Measurements from ENCODE around the gene GPR68. TPM values are rescaled to one million over a fixed set of nuclear protein-coding genes. Genes with fewer than 3 reads are reported as not detected.

The GPR68 gene
- polyA plus RNA-seq, 2 of the 4 experiments (the other 2 are of a cell fraction) = 0.09 TPM

- no peaks in the 10 kb centered on the region for H3K4me1 ChIP-seq
- FAIRE-seq (no peak), ATAC-seq (no peak), DNase-seq (ENCODE audit: low read depth in 1 of 2, low spot score in 1 of 2) (no peak)
- no peak overlapping the region for H3K4me2 ChIP-seq
- POLR2A ChIA-PET = no interaction called here
- no peaks in the 10 kb centered on the region; the same call in 2 of the 3 replicates for H3K9me3 ChIP-seq
- CTCF ChIA-PET = no interaction called here
- 71% methylated on average over 6 of the region's 6 CpGs for WGBS (ENCODE audit: missing lambda C conversion rate)
- no peak overlapping the region for H3K4me3 ChIP-seq
- no peak overlapping the region for H3K27ac ChIP-seq
- TF ChIP-seq RARB (CRISPR knock-in tag; IDR thresholded peaks at IDR 0.05) (no peak), REST (IDR thresholded peaks at IDR 0.05) (no peak), HMGXB4 (CRISPR knock-in tag; IDR thresholded peaks at IDR 0.05; ENCODE audit: borderline replicate concordance) (no peak), FOXS1 (CRISPR knock-in tag; IDR thresholded peaks at IDR 0.05) (no peak), EHMT2 (IDR thresholded peaks at IDR 0.05; ENCODE audit: low read depth) (no peak), NR3C1 (IDR thresholded peaks at IDR 0.05) (no peak), PBX3 (IDR thresholded peaks at IDR 0.05) (no peak), RFX5 (IDR thresholded peaks at IDR 0.05) (no peak), CEBPB (IDR thresholded peaks at IDR 0.05) (no peak), FOSL2 (IDR thresholded peaks at IDR 0.05) (no peak), FOSL2 (CRISPR knock-in tag; IDR thresholded peaks at IDR 0.05) (no peak), HOXB13 (CRISPR knock-in tag; IDR thresholded peaks at IDR 0.05; ENCODE audit: low read depth) (no peak), POLR2AphosphoS2 (conservative IDR thresholded peaks at IDR 0.05; ENCODE audit: low read length) (no peak), HEYL (CRISPR knock-in tag; IDR thresholded peaks at IDR 0.05) (no peak), FOSB (CRISPR knock-in tag; IDR thresholded peaks at IDR 0.05) (no peak), CBX8 (IDR thresholded peaks at IDR 0.05) (no peak)
These were observed 14.7 kb downstream of the GPR68 start for GRCh38 chr14:91229743-91230200.

- H3K9me3 ChIP-seq = no peaks in the 10 kb centered on the region; the same call in 2 of the 3 replicates
- DNase-seq (ENCODE audit: low read depth in 1 of 2, low spot score in 1 of 2) (no peak), ATAC-seq (no peak), FAIRE-seq (no peak)
- CTCF ChIA-PET = interaction anchor here (1.6 kb wide), 1 partner anchor 14 kb away, joined by 4 read pairs; no protein-coding TSS in a partner anchor
- H3K4me3 ChIP-seq = no peak overlapping the region
- no peak overlapping the region for H3K27ac ChIP-seq
- 89% methylated on average over 1 of the region's 1 CpG for WGBS (ENCODE audit: missing lambda C conversion rate)
- POLR2A ChIA-PET = no interaction called here
- no peaks in the 10 kb centered on the region for H3K4me1 ChIP-seq
- no peak overlapping the region for H3K4me2 ChIP-seq
- no peak for TF ChIP-seq ZSCAN20 (CRISPR knock-in tag; IDR thresholded peaks at IDR 0.05)
- TF ChIP-seq CHD2 (IDR thresholded peaks at IDR 0.05; ENCODE audit: low read length, partially characterized antibody) = no peak
- TF ChIP-seq PHF8 (IDR thresholded peaks at IDR 0.05; ENCODE audit: borderline replicate concordance, low read depth) = no peak
- TF ChIP-seq SREBF2 (IDR thresholded peaks at IDR 0.05) = no peak
- no peak for TF ChIP-seq HOXA7 (CRISPR knock-in tag; IDR thresholded peaks at IDR 0.05)
- TF ChIP-seq JUN (IDR thresholded peaks at IDR 0.05) = no peak
- TF ChIP-seq MAX (IDR thresholded peaks at IDR 0.05) = no peak
- TF ChIP-seq POLR2AphosphoS2 (conservative IDR thresholded peaks at IDR 0.05; ENCODE audit: low read length) = no peak
- TF ChIP-seq BCL3 (IDR thresholded peaks at IDR 0.05) = no peak
- TF ChIP-seq FOSL2 (IDR thresholded peaks at IDR 0.05) = no peak
- TF ChIP-seq FOSL2 (CRISPR knock-in tag; IDR thresholded peaks at IDR 0.05) = no peak
These were observed 15.5 kb downstream of the GPR68 start for GRCh38 chr14:91229005-91229382.
